ENCODE results near the gene IQGAP2. TPM values are rescaled to one million over a fixed set of nuclear protein-coding genes. Genes with fewer than 3 reads are reported as not detected.
A peak's percentile ranks its signal among the peaks of the same experiment; 100 is the strongest.

The IQGAP2 gene
- total and polyA plus RNA-seq, 9 of the 15 experiments (the other 6 are each of a cell fraction or from before 2014, with no cell fraction given), result 8.7 to 23.2 (median 17.4) TPM

- TF ChIP-seq STAT6 (CRISPR knock-in tag; IDR thresholded peaks at IDR 0.05), result no peak
- TF ChIP-seq PTRF (tag; IDR thresholded peaks at IDR 0.05), result no peak
- TF ChIP-seq U2AF1 (optimal IDR thresholded peaks at IDR 0.05; ENCODE audit: low read depth, low read length), result no peak
- no peak for TF ChIP-seq CHCHD3 (CRISPR knock-in tag; IDR thresholded peaks at IDR 0.05)
- TF ChIP-seq EGR1 (conservative IDR thresholded peaks at IDR 0.05), result peak; percentile 75
- TF ChIP-seq HNRNPK (IDR thresholded peaks at IDR 0.05; ENCODE audit: low read depth, low read length, poor library complexity, severe bottlenecking), result no peak
- no peak for TF ChIP-seq FOXJ3 (CRISPR knock-in tag; IDR thresholded peaks at IDR 0.05)
- TF ChIP-seq ERF (CRISPR knock-in tag; IDR thresholded peaks at IDR 0.05), result no peak
- TF ChIP-seq FOXM1 (IDR thresholded peaks at IDR 0.05; ENCODE audit: low read depth), result peak; percentile 39
- TF ChIP-seq FOXM1 (CRISPR knock-in tag; IDR thresholded peaks at IDR 0.05; ENCODE audit: low read depth), result no peak
- TF ChIP-seq PCBP1 (IDR thresholded peaks at IDR 0.05; ENCODE audit: low read depth, low read length, poor library complexity, severe bottlenecking), result no peak
- TF ChIP-seq ARID3B (CRISPR knock-in tag; IDR thresholded peaks at IDR 0.05; ENCODE audit: borderline replicate concordance), result no peak
- peak in 1 of 2 experiments; percentile 87; a peak in 1 of 4 replicates for TF ChIP-seq TEAD1 (CRISPR knock-in tag; IDR thresholded peaks at IDR 0.05)
- peak; percentile 75 for TF ChIP-seq ZNF444 (CRISPR knock-in tag; IDR thresholded peaks at IDR 0.05)
- no peak for TF ChIP-seq TFAM (CRISPR knock-in tag; conservative IDR thresholded peaks at IDR 0.05)
- TF ChIP-seq SMARCA5 (IDR thresholded peaks at IDR 0.05), result peak; percentile 15; the same call in 1 of the 2 replicates
- TF ChIP-seq ZNF134 (CRISPR knock-in tag; conservative IDR thresholded peaks at IDR 0.05), result no peak
- no peak for TF ChIP-seq EHMT2 (IDR thresholded peaks at IDR 0.05)
- TF ChIP-seq PTTG1 (tag; IDR thresholded peaks at IDR 0.05; ENCODE audit: low read depth), result no peak
- no peak for TF ChIP-seq STAG1 (CRISPR knock-in tag; IDR thresholded peaks at IDR 0.05; ENCODE audit: borderline replicate concordance)
- TF ChIP-seq ZKSCAN1 (IDR thresholded peaks at IDR 0.05; ENCODE audit: low read depth, low read length), result no peak
- no peak for TF ChIP-seq PHF8 (IDR thresholded peaks at IDR 0.05; ENCODE audit: borderline replicate concordance, low read length)
- TF ChIP-seq HDAC6 (IDR thresholded peaks at IDR 0.05; ENCODE audit: low read depth, low read length), result no peak
- no peak for TF ChIP-seq CBFB (CRISPR knock-in tag; IDR thresholded peaks at IDR 0.05)
- no peak for TF ChIP-seq NR2C2 (CRISPR knock-in tag; IDR thresholded peaks at IDR 0.05)
- TF ChIP-seq NR2C2 (tag; IDR thresholded peaks at IDR 0.05), result no peak
- no peak for TF ChIP-seq ZC3H8 (IDR thresholded peaks at IDR 0.05)
These were observed 717 bp upstream of the IQGAP2 start (continued) for GRCh38 chr5:76402251-76402885.
